GM19351 (cell line): ENCODE data around the gene STARD7.
"Not testable (repeated sequence)": the region's sequence is repeated elsewhere in the genome, so short reads cannot be mapped to it uniquely, and the experiment has no call there.

ENCODE experiments used
- ATAC-seq: cut with Tn5 transposase; IDR thresholded peaks from one replicate; pipeline ENCODE4 v1.9.1; 2021; ENCODE audit warnings: mild to moderate bottlenecking, moderate library complexity; ENCODE audit not compliant: unreplicated experiment

STARD7 gene

GRCh38 chr2:96238266-96238665 is 29.6 kb upstream of the STARD7 start:
- no peak for ATAC-seq

GRCh38 chr2:96236882-96237281 is 28.3 kb upstream of the STARD7 start:
- no peak for ATAC-seq

- ATAC-seq = peak; percentile 94
Measured at GRCh38 chr2:96233880-96234316, 25.3 kb upstream of the STARD7 start.

- ATAC-seq = no peak
Measured at GRCh38 chr2:96233436-96233835, 24.8 kb upstream of the STARD7 start.

- no peak for ATAC-seq
Measured at GRCh38 chr2:96231316-96231715, 22.7 kb upstream of the STARD7 start.

GRCh38 chr2:96225016-96225533 is 16.4 kb upstream of the STARD7 start:
- ATAC-seq = peak; percentile 78

- ATAC-seq = not testable (repeated sequence)
Measured at GRCh38 chr2:96221106-96221505, 12.5 kb upstream of the STARD7 start.

- ATAC-seq = not testable (repeated sequence)
Measured at GRCh38 chr2:96219959-96220358, 11.3 kb upstream of the STARD7 start.

- ATAC-seq = no peak
Measured at GRCh38 chr2:96218508-96219131, 10.0 kb upstream of the STARD7 start.

- ATAC-seq = no peak
Measured at GRCh38 chr2:96214554-96214953, 5.9 kb upstream of the STARD7 start.

GRCh38 chr2:96213379-96213778 is 4.8 kb upstream of the STARD7 start:
- no peak for ATAC-seq

- no peak for ATAC-seq
Measured at GRCh38 chr2:96212339-96212738, 3.7 kb upstream of the STARD7 start.

GRCh38 chr2:96209729-96210085 is 1.1 kb upstream of the STARD7 start:
- no peak for ATAC-seq

- ATAC-seq = no peak
Measured at GRCh38 chr2:96209011-96209728, 543 bp upstream of the STARD7 start.

GRCh38 chr2:96207774-96208142 is 869 bp downstream of the STARD7 start:
- ATAC-seq = no peak

GRCh38 chr2:96207073-96207773 is 1.4 kb downstream of the STARD7 start:
- no peak for ATAC-seq

- ATAC-seq = no peak
Measured at GRCh38 chr2:96205888-96206287, 2.7 kb downstream of the STARD7 start.

- ATAC-seq = no peak
Measured at GRCh38 chr2:96204836-96205624, 3.6 kb downstream of the STARD7 start.

GRCh38 chr2:96203130-96204028 is 5.2 kb downstream of the STARD7 start:
- ATAC-seq = no peak
